Mucosa of rectum (tissue), 2 donors: ENCODE data around the gene CAMK2B.

Experiments
- H3K27ac ChIP-seq, 2 donors: one replicate each; pipeline ENCODE4 v1.7.0; 2013; ENCODE audit warnings: inconsistent platforms in 2 of 2, low read depth in 2 of 2, low read length in 2 of 2
- H3K27me3 ChIP-seq, 2 donors: one replicate each; pipeline ENCODE4 v1.7.0; 2013; ENCODE audit warnings: low read length in 2 of 2; ENCODE audit not compliant: control insufficient read depth in 2 of 2, insufficient read depth in 2 of 2
- H3K36me3 ChIP-seq, 2 donors: one replicate each; pipeline ENCODE4 v1.7.0; 2013; ENCODE audit warnings: low read length in 2 of 2; ENCODE audit not compliant: control insufficient read depth in 2 of 2, insufficient read depth in 2 of 2
- H3K4me1 ChIP-seq, 2 donors: one replicate each; pipeline ENCODE4 v1.7.0; 2013; ENCODE audit warnings: low read length in 2 of 2, mild to moderate bottlenecking in 1 of 2; ENCODE audit not compliant: control insufficient read depth in 2 of 2, insufficient read depth in 2 of 2
- H3K4me3 ChIP-seq, 2 donors: one replicate each; pipeline ENCODE4 v1.7.0; 2013; ENCODE audit warnings: low read length in 2 of 2
- H3K9ac ChIP-seq, 2 donors: one replicate each; pipeline ENCODE4 v1.7.0; 2013; ENCODE audit warnings: low read length in 2 of 2, low read depth in 1 of 2, mild to moderate bottlenecking in 1 of 2
- H3K9me3 ChIP-seq, 2 donors: one replicate each; pipeline ENCODE4 v1.7.0; 2013; ENCODE audit warnings: low read length in 2 of 2; ENCODE audit not compliant: control insufficient read depth in 2 of 2
- donor health status: healthy.
- donor health status: Normal muscosa, but diverticular disease.

The CAMK2B gene

GRCh38 chr7:44217223-44217714 is 108.1 kb downstream of the CAMK2B start:
- H3K9ac ChIP-seq, result no peak overlapping the region
- H3K9me3 ChIP-seq, result no peaks in the 10 kb centered on the region
- H3K27me3 ChIP-seq, result no peaks in the 10 kb centered on the region
- no peak overlapping the region for H3K27ac ChIP-seq
- H3K36me3 ChIP-seq, result peaks cover 5 to 11% of the 10 kb centered on the region in 2 donors
- no peaks in the 10 kb centered on the region for H3K4me1 ChIP-seq
- H3K4me3 ChIP-seq, result no peak overlapping the region

GRCh38 chr7:44216521-44217222 is 108.7 kb downstream of the CAMK2B start:
- no peak overlapping the region for H3K27ac ChIP-seq
- H3K4me3 ChIP-seq, result no peak overlapping the region
- H3K27me3 ChIP-seq, result no peaks in the 10 kb centered on the region

GRCh38 chr7:44216019-44216418 is 109.4 kb downstream of the CAMK2B start:
- Histone ChIP-seq H3K4me1 (no peaks in the 10 kb centered on the region), H3K27me3 (no peaks in the 10 kb centered on the region), H3K9ac (no peak overlapping the region), H3K4me3 (no peak overlapping the region), H3K36me3 (peaks cover 15 to 19% of the 10 kb centered on the region in 2 donors), H3K27ac (no peak overlapping the region), H3K9me3 (no peaks in the 10 kb centered on the region)

More at GRCh38 chr7:44216521-44217222, 108.7 kb downstream of the CAMK2B start:
- H3K9me3 ChIP-seq, result no peaks in the 10 kb centered on the region
- H3K36me3 ChIP-seq, result peaks cover 8 to 13% of the 10 kb centered on the region in 2 donors
- no peaks in the 10 kb centered on the region for H3K4me1 ChIP-seq
- no peak overlapping the region for H3K9ac ChIP-seq

GRCh38 chr7:44215531-44215930 is 109.9 kb downstream of the CAMK2B start:
- Histone ChIP-seq H3K9me3 (no peaks in the 10 kb centered on the region), H3K4me1 (no peaks in the 10 kb centered on the region), H3K27me3 (no peaks in the 10 kb centered on the region), H3K4me3 (no peak overlapping the region), H3K27ac (no peak overlapping the region), H3K9ac (no peak overlapping the region), H3K36me3 (peaks cover 19 to 24% of the 10 kb centered on the region in 2 donors)

- no peak overlapping the region for H3K9ac ChIP-seq
- no peak overlapping the region for H3K4me3 ChIP-seq
- H3K27me3 ChIP-seq, result no peaks in the 10 kb centered on the region
- peaks cover 30 to 40% of the 10 kb centered on the region in 2 donors for H3K36me3 ChIP-seq
- no peaks in the 10 kb centered on the region for H3K4me1 ChIP-seq
- no peak overlapping the region for H3K27ac ChIP-seq
- H3K9me3 ChIP-seq, result no peaks in the 10 kb centered on the region
Measured at GRCh38 chr7:44213877-44214388, 111.5 kb downstream of the CAMK2B start.

GRCh38 chr7:44213206-44213876 is 112.1 kb downstream of the CAMK2B start:
- H3K27ac ChIP-seq, result no peak overlapping the region
- H3K36me3 ChIP-seq, result peaks cover 36 to 46% of the 10 kb centered on the region in 2 donors

GRCh38 chr7:44212581-44213184 is 112.7 kb downstream of the CAMK2B start:
- Histone ChIP-seq H3K4me1 (no peaks in the 10 kb centered on the region), H3K27me3 (no peaks in the 10 kb centered on the region), H3K4me3 (no peak overlapping the region), H3K9ac (no peak overlapping the region), H3K27ac (no peak overlapping the region), H3K36me3 (peaks cover 42 to 50% of the 10 kb centered on the region in 2 donors), H3K9me3 (no peaks in the 10 kb centered on the region)

More at GRCh38 chr7:44213206-44213876, 112.1 kb downstream of the CAMK2B start:
- H3K4me1 ChIP-seq, result no peaks in the 10 kb centered on the region
- no peak overlapping the region for H3K4me3 ChIP-seq
- H3K9ac ChIP-seq, result no peak overlapping the region
- no peaks in the 10 kb centered on the region for H3K9me3 ChIP-seq
- H3K27me3 ChIP-seq, result no peaks in the 10 kb centered on the region

GRCh38 chr7:44212018-44212417 is 113.4 kb downstream of the CAMK2B start:
- Histone ChIP-seq H3K4me1 (no peaks in the 10 kb centered on the region), H3K9me3 (no peaks in the 10 kb centered on the region), H3K4me3 (no peak overlapping the region), H3K9ac (no peak overlapping the region), H3K27ac (no peak overlapping the region), H3K36me3 (peaks cover 48 to 55% of the 10 kb centered on the region in 2 donors), H3K27me3 (no peaks in the 10 kb centered on the region)

GRCh38 chr7:44211126-44211675 is 114.2 kb downstream of the CAMK2B start:
- Histone ChIP-seq H3K27ac (no peak overlapping the region), H3K4me3 (no peak overlapping the region), H3K36me3 (peaks cover 54 to 62% of the 10 kb centered on the region in 2 donors), H3K9ac (no peak overlapping the region), H3K4me1 (no peaks in the 10 kb centered on the region), H3K27me3 (no peaks in the 10 kb centered on the region), H3K9me3 (no peaks in the 10 kb centered on the region)
